Naive thymus-derived CD4-positive, alpha-beta T cell (primary cell): ENCODE measurements around the gene INCENP. TPM values are rescaled to one million over a fixed set of nuclear protein-coding genes. Genes with fewer than 3 reads are reported as not detected.
A peak's percentile ranks its signal among the peaks of the same experiment; 100 is the strongest.

Experiments used
- ATAC-seq: fragments of 150-1000 bp; cut with Tn5 transposase; 2 replicates; pipeline ENCODE4 v1.10.0; 2021; ENCODE audit warnings: mild to moderate bottlenecking, moderate library complexity
- CTCF ChIA-PET: fragments of 350-600 bp; sonication (Branson Sonifier 250); formaldehyde crosslinking; loops from one replicate; lab custom pipeline; 2021; ENCODE audit warnings: antibody characterized with exemption; lab: Charles Lee
- POLR2A ChIA-PET: fragments of 350-600 bp; sonication (Branson Sonifier 250); formaldehyde crosslinking; loops from one replicate; lab custom pipeline; 2021; ENCODE audit warnings: antibody characterized with exemption, inconsistent platforms; lab: Charles Lee
- DNase-seq, 9 donors: peaks; one replicate each; pipeline versions ENCODE4 v3.0.0 to v3.0.0-alpha.2; 2020 to 2022; ENCODE audit warnings: mixed read lengths in 1 of 9
- H3K27ac ChIP-seq: one replicate; pipeline ENCODE4 v1.7.0; 2013; ENCODE audit warnings: mild to moderate bottlenecking, low read depth, low read length, moderate library complexity
- H3K27me3 ChIP-seq, 2 donors: one replicate each; pipeline ENCODE4 v1.7.0; 2013; ENCODE audit warnings: low read length in 2 of 2, mild to moderate bottlenecking in 2 of 2, moderate library complexity in 2 of 2; ENCODE audit not compliant: control insufficient read depth in 2 of 2, insufficient read depth in 2 of 2
- H3K36me3 ChIP-seq, 3 experiments: 1 replicate in 2 of 3; 2 replicates in 1 of 3; pipeline ENCODE4 v1.7.0; 2013; ENCODE audit warnings: low read length in 3 of 3, mild to moderate bottlenecking in 3 of 3, moderate library complexity in 1 of 3; ENCODE audit not compliant: insufficient read depth in 3 of 3, control insufficient read depth in 2 of 3
- H3K4me1 ChIP-seq, 2 donors: one replicate each; pipeline ENCODE4 v1.7.0; 2013; ENCODE audit warnings: low read length in 2 of 2, mild to moderate bottlenecking in 2 of 2, moderate library complexity in 1 of 2; ENCODE audit not compliant: control insufficient read depth in 2 of 2, insufficient read depth in 2 of 2
- H3K4me3 ChIP-seq: 2 replicates; pipeline ENCODE4 v1.7.0; 2013; ENCODE audit warnings: mild to moderate bottlenecking, low read length
- H3K9me3 ChIP-seq, 3 experiments: 1 replicate in 2 of 3; 2 replicates in 1 of 3; pipeline ENCODE4 v1.7.0; 2013; ENCODE audit warnings: low read length in 3 of 3; ENCODE audit not compliant: control insufficient read depth in 2 of 3
- H3K27ac Mint-ChIP-seq, 9 donors: one replicate each; pipeline ENCODE4 v1.8.0; 2020 to 2022; ENCODE audit warnings: mixed read lengths in 9 of 9, mild to moderate bottlenecking in 8 of 9, moderate library complexity in 5 of 9, inconsistent platforms in 2 of 9
- H3K27me3 Mint-ChIP-seq, 5 donors: one replicate each; pipeline ENCODE4 v1.8.0; 2021 to 2022; ENCODE audit warnings: mixed read lengths in 5 of 5, mild to moderate bottlenecking in 1 of 5
- H3K36me3 Mint-ChIP-seq, 5 donors: one replicate each; pipeline ENCODE4 v1.8.0; 2020 to 2022; ENCODE audit warnings: mixed read lengths in 5 of 5, mild to moderate bottlenecking in 3 of 5, inconsistent platforms in 1 of 5
- H3K4me1 Mint-ChIP-seq, 7 donors: one replicate each; pipeline ENCODE4 v1.8.0; 2020 to 2022; ENCODE audit warnings: mixed read lengths in 7 of 7, mild to moderate bottlenecking in 3 of 7, inconsistent platforms in 1 of 7
- H3K4me3 Mint-ChIP-seq, 10 donors: one replicate each; pipeline ENCODE4 v1.8.0; 2020 to 2022; ENCODE audit warnings: mild to moderate bottlenecking in 10 of 10, mixed read lengths in 10 of 10, moderate library complexity in 6 of 10, inconsistent platforms in 2 of 10
- H3K9me3 Mint-ChIP-seq, 11 donors: one replicate each; pipeline ENCODE4 v1.8.0; 2020 to 2022; ENCODE audit warnings: mixed read lengths in 11 of 11, mild to moderate bottlenecking in 4 of 11, inconsistent platforms in 1 of 11, moderate library complexity in 1 of 11
- intact Hi-C, 2 donors: fragments of 100-400 bp; cut with micrococcal nuclease; formaldehyde crosslinking; loops; one replicate each; pipeline ENCODE4 v1.15.1; 2023
- polyA plus RNA-seq, 2 donors: library from polyadenylated mRNA; unstranded; fragments of 300-500 nt; fragmentation: Illumina TruSeq; gene quantifications; one replicate each; pipeline ENCODE4 v1.2.3, GENCODE V29; 2021
- total RNA-seq, 6 experiments: library from RNA in 5 of 6; stranded (reverse) in 5 of 6; gene quantifications; 1 replicate in 5 of 6; 2 replicates in 1 of 6; pipeline ENCODE4 v1.2.3 and lab custom pipeline; 2021 to 2026

The INCENP gene
- total and polyA plus RNA-seq, 7 experiments from 2014 or later = 2.8 to 124 (median 19.9) TPM

DNA sequence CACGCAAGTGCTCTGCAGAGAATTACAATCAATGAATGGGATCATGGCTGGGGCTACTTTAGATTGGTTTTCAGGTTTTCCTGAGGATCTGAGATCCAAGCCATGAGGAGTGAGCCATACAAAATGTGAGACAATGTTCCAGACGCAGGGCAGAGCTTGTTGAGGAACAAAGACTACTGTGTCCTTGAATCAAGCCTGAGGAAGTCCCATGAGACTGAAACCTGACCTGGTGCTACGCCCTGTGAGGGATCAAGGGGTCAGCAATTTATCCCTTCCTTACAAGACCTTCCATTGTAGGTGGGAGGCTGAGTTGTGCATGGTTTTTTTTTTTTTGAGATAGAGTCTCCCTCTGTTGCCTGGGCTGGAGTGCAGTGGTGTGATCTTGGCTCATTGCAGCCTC is 2.1 kb downstream of the INCENP start:
- Histone ChIP-seq H3K27me3 (no peaks in the 10 kb centered on the region), H3K9me3 (no peaks in the 10 kb centered on the region), H3K27ac (no peak overlapping the region), H3K36me3 (peaks cover 0 to 34% (median 3%) of the 10 kb centered on the region in 3 experiments), H3K4me3 (no peak overlapping the region), H3K4me1 (peaks cover 6 to 9% of the 10 kb centered on the region in 2 donors)
- intact Hi-C loops = loop anchor here in 1 of 2 donors (10.0 kb wide), 1 partner anchor 691 kb away; the partner anchor contains the start of gene SDHAF2
- Mint-ChIP-seq H3K27me3 (no peaks in the 10 kb centered on the region), H3K4me3 (peak overlapping the region in 8 of 10 donors; percentile 32 to 95 (median 92)), H3K36me3 (peaks cover 2 to 18% (median 5%) of the 10 kb centered on the region in 5 donors), H3K27ac (peak overlapping the region in 2 of 9 donors; percentile 27 to 29), H3K4me1 (peaks cover 24 to 40% (median 28%) of the 10 kb centered on the region in 7 donors), H3K9me3 (no peaks in the 10 kb centered on the region)
- ChIA-PET CTCF (no interaction called here), POLR2A (no interaction called here)
- no peak for DNase-seq
- no peak for ATAC-seq

DNA sequence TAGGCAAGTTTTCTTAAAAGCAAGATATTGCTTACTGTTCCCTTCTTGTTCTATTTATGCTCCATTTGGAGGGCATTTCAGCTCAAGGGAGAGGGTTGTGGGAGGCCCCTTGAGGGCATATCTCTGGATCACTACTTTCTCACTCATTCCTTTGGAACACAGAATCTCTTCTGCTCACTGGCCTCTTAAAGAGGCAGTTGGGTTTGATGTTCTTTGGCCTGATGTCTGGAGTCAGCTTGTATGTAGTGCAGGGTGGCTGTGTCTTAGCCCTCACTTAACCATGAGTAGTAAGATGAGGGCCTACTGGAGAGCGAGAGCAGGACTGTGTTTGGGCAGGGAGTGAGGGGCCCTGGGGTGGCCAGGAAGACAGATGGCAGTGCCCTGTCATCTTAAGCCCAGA is 3.6 kb downstream of the INCENP start:
- intact Hi-C loops = loop anchor here in 1 of 2 donors (10.0 kb wide), 1 partner anchor 693 kb away; the partner anchor contains the start of gene SDHAF2
- peak overlapping the region in 2 of 9 donors; percentile 10 to 60 for H3K27ac Mint-ChIP-seq
- H3K9me3 Mint-ChIP-seq = no peaks in the 10 kb centered on the region
- H3K4me3 Mint-ChIP-seq = peak overlapping the region in 1 of 10 donors; percentile 68
- Histone ChIP-seq H3K4me1 (peaks cover 6 to 9% of the 10 kb centered on the region in 2 donors), H3K27ac (no peak overlapping the region), H3K36me3 (peaks cover 0 to 48% (median 3%) of the 10 kb centered on the region in 3 experiments), H3K4me3 (no peak overlapping the region), H3K27me3 (no peaks in the 10 kb centered on the region), H3K9me3 (no peaks in the 10 kb centered on the region)
- peaks cover 30 to 48% (median 37%) of the 10 kb centered on the region in 7 donors for H3K4me1 Mint-ChIP-seq
- H3K27me3 Mint-ChIP-seq = no peaks in the 10 kb centered on the region
- H3K36me3 Mint-ChIP-seq = peaks cover 5 to 26% (median 9%) of the 10 kb centered on the region in 5 donors
- ChIA-PET POLR2A (no interaction called here), CTCF (no interaction called here)
- no peak for ATAC-seq
- no peak for DNase-seq

GRCh38 chr11:62127941-62128770 is 4.3 kb downstream of the INCENP start:
- peaks cover 34 to 51% (median 43%) of the 10 kb centered on the region in 7 donors for H3K4me1 Mint-ChIP-seq
- Histone ChIP-seq H3K4me3 (no peak overlapping the region), H3K27me3 (no peaks in the 10 kb centered on the region), H3K9me3 (no peaks in the 10 kb centered on the region), H3K36me3 (peaks cover 0 to 49% (median 3%) of the 10 kb centered on the region in 3 experiments), H3K4me1 (peaks cover 6 to 9% of the 10 kb centered on the region in 2 donors), H3K27ac (no peak overlapping the region)
- POLR2A ChIA-PET = interaction anchor here (0.6 kb wide), 1 partner anchor 599 kb away, joined by 3 read pairs; no protein-coding TSS in a partner anchor
- no peak overlapping the region for H3K4me3 Mint-ChIP-seq
- H3K27ac Mint-ChIP-seq = no peak overlapping the region
- ATAC-seq = no peak
- no peaks in the 10 kb centered on the region for H3K27me3 Mint-ChIP-seq
- no peak for DNase-seq
- intact Hi-C loops = loop anchor here in 1 of 2 donors (10.0 kb wide), 1 partner anchor 693 kb away; the partner anchor contains the start of gene SDHAF2
- H3K9me3 Mint-ChIP-seq = no peaks in the 10 kb centered on the region
- CTCF ChIA-PET = no interaction called here
- peaks cover 5 to 32% (median 13%) of the 10 kb centered on the region in 5 donors for H3K36me3 Mint-ChIP-seq

DNA sequence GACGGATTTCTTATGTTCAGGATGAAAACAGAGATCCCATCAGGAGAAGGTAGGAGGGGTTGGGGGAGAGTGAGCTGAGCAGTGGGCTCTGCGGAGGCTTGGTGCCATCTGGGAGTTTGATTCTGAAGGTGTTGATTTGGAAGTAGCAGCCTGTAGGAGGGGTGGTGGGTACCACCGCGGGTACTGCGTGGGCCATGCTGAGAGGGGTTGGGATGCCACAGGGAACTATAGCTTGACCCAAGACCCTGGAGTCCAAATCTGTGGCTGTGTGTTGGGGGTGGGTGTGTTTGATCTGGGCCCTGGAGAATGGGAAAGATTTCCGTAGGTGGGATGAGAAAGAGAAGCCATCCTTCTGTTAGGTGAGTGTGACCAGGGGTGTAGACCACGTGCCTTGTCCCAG is 5.0 kb downstream of the INCENP start:
- Mint-ChIP-seq H3K4me3 (no peak overlapping the region), H3K36me3 (peaks cover 5 to 32% (median 13%) of the 10 kb centered on the region in 5 donors), H3K9me3 (no peaks in the 10 kb centered on the region), H3K4me1 (peaks cover 32 to 49% (median 39%) of the 10 kb centered on the region in 7 donors), H3K27me3 (no peaks in the 10 kb centered on the region), H3K27ac (no peak overlapping the region)
- ATAC-seq = no peak
- Histone ChIP-seq H3K27me3 (no peaks in the 10 kb centered on the region), H3K4me1 (peaks cover 6 to 9% of the 10 kb centered on the region in 2 donors), H3K36me3 (peaks cover 0 to 48% (median 3%) of the 10 kb centered on the region in 3 experiments), H3K27ac (no peak overlapping the region), H3K9me3 (no peaks in the 10 kb centered on the region), H3K4me3 (no peak overlapping the region)
- intact Hi-C loops = loop anchor here in 1 of 2 donors (10.0 kb wide), 1 partner anchor 694 kb away; the partner anchor contains the start of gene SDHAF2
- POLR2A ChIA-PET = no interaction called here
- no peak for DNase-seq
- CTCF ChIA-PET = no interaction called here

- Mint-ChIP-seq H3K36me3 (peaks cover 5 to 32% (median 15%) of the 10 kb centered on the region in 5 donors), H3K27me3 (no peaks in the 10 kb centered on the region), H3K27ac (no peak overlapping the region), H3K9me3 (no peaks in the 10 kb centered on the region), H3K4me1 (peaks cover 27 to 52% (median 35%) of the 10 kb centered on the region in 7 donors), H3K4me3 (no peak overlapping the region)
- Histone ChIP-seq H3K27me3 (no peaks in the 10 kb centered on the region), H3K4me3 (no peak overlapping the region), H3K27ac (no peak overlapping the region), H3K9me3 (no peaks in the 10 kb centered on the region), H3K4me1 (peaks cover 5% of the 10 kb centered on the region in 2 donors), H3K36me3 (peaks cover 0 to 42% (median 3%) of the 10 kb centered on the region in 3 experiments)
- no peak for DNase-seq
- ChIA-PET CTCF (interaction anchor here (0.6 to 1.2 kb wide), 2 partner anchors 13 to 1393 kb away, joined by 3 to 5 read pairs; no protein-coding TSS in a partner anchor), POLR2A (no interaction called here)
- no peak for ATAC-seq
- intact Hi-C loops = loop anchor here in 1 of 2 donors (10.0 kb wide), 1 partner anchor 695 kb away; the partner anchor contains the start of gene SDHAF2
Measured at GRCh38 chr11:62129590-62130282, 5.9 kb downstream of the INCENP start.
